Measurements from ENCODE around the gene CYB5R2.

GRCh38 chr11:7694235-7694634 is 20.9 kb upstream of the CYB5R2 start:
- TF ChIP-seq POLR2A (IDR thresholded peaks at IDR 0.05; ENCODE audit: extremely low read depth, insufficient read length) (no peak), CTCF (IDR thresholded peaks at IDR 0.05; ENCODE audit: low read depth, low read length) (no peak), MAX (IDR thresholded peaks at IDR 0.05; ENCODE audit: low read depth, low read length) (no peak), MYC (IDR thresholded peaks at IDR 0.05; ENCODE audit: low read depth, low read length) (no peak)
